Measurements from ENCODE around the gene PSKH1.

Gene PSKH1

GRCh38 chr16:67944690-67945391 is 51.8 kb downstream of the PSKH1 start:
- DNase-seq (ENCODE audit: low read depth) = no peak
- H3K4me3 ChIP-seq (ENCODE audit: low read length) = no peak overlapping the region
- TF ChIP-seq CTCF (conservative IDR thresholded peaks at IDR 0.05; ENCODE audit: low read length) = no peak

- H3K4me3 ChIP-seq (ENCODE audit: low read length) = no peak overlapping the region
- DNase-seq (ENCODE audit: low read depth) = no peak
Measured at GRCh38 chr16:67945392-67945933, 52.4 kb downstream of the PSKH1 start.

GRCh38 chr16:67946128-67946569 is 53.1 kb downstream of the PSKH1 start:
- H3K4me3 ChIP-seq (ENCODE audit: low read length) = no peak overlapping the region
- no peak for DNase-seq (ENCODE audit: low read depth)
- TF ChIP-seq CTCF (conservative IDR thresholded peaks at IDR 0.05; ENCODE audit: low read length) = no peak

More at GRCh38 chr16:67945392-67945933, 52.4 kb downstream of the PSKH1 start:
- TF ChIP-seq CTCF (conservative IDR thresholded peaks at IDR 0.05; ENCODE audit: low read length) = no peak

GRCh38 chr16:67946966-67947558 is 54.0 kb downstream of the PSKH1 start:
- no peak for TF ChIP-seq CTCF (conservative IDR thresholded peaks at IDR 0.05; ENCODE audit: low read length)
- no peak overlapping the region for H3K4me3 ChIP-seq (ENCODE audit: low read length)
- no peak for DNase-seq (ENCODE audit: low read depth)

- no peak overlapping the region for H3K4me3 ChIP-seq (ENCODE audit: low read length)
- no peak for DNase-seq (ENCODE audit: low read depth)
- TF ChIP-seq CTCF (conservative IDR thresholded peaks at IDR 0.05; ENCODE audit: low read length) = no peak
Measured at GRCh38 chr16:67948015-67948414, 55.0 kb downstream of the PSKH1 start.

GRCh38 chr16:67949645-67950044 is 56.6 kb downstream of the PSKH1 start:
- no peak for TF ChIP-seq CTCF (conservative IDR thresholded peaks at IDR 0.05; ENCODE audit: low read length)
- no peak overlapping the region for H3K4me3 ChIP-seq (ENCODE audit: low read length)
- DNase-seq (ENCODE audit: low read depth) = no peak

All from AG10803 (cell line).